ENCODE measurements around the gene FUZ.

FUZ gene

DNA sequence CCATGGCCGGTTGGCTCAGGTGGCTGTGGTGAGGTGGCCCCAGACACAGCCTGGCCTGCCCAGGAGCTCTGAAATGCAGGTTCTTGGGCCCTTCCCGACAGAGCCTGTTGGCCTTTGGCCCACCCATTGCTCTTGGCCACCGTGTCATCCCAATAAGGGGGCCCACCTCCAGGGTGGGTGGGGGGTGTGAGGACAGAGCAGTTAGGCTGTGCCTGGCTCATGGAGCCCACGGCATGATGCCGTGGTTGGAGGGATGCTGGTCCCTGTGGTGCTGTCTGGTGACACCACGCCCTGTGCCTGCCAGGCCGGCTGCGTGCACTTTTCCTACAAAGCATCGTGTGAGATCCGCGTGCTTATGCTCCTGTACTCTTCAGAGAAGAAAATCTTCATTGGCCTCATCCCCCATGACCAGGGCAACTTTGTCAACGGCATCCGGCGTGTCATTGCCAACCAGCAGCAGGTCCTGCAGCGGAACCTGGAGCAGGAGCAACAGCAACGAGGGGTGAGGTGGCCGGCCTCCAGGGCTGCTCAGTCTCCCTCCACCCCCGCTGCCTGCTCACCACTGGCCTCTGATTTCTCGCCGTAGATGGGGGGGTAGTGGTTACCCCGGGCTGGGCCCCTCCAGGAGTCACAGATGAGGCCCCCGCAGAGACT is 46.7 kb upstream of the FUZ start:
- H3K4me3 ChIP-seq (ENCODE audit: low read length) = no peak overlapping the region
- no peak for TF ChIP-seq CTCF (conservative IDR thresholded peaks at IDR 0.05; ENCODE audit: low read length)
- DNase-seq (ENCODE audit: low read depth) = no peak

DNA sequence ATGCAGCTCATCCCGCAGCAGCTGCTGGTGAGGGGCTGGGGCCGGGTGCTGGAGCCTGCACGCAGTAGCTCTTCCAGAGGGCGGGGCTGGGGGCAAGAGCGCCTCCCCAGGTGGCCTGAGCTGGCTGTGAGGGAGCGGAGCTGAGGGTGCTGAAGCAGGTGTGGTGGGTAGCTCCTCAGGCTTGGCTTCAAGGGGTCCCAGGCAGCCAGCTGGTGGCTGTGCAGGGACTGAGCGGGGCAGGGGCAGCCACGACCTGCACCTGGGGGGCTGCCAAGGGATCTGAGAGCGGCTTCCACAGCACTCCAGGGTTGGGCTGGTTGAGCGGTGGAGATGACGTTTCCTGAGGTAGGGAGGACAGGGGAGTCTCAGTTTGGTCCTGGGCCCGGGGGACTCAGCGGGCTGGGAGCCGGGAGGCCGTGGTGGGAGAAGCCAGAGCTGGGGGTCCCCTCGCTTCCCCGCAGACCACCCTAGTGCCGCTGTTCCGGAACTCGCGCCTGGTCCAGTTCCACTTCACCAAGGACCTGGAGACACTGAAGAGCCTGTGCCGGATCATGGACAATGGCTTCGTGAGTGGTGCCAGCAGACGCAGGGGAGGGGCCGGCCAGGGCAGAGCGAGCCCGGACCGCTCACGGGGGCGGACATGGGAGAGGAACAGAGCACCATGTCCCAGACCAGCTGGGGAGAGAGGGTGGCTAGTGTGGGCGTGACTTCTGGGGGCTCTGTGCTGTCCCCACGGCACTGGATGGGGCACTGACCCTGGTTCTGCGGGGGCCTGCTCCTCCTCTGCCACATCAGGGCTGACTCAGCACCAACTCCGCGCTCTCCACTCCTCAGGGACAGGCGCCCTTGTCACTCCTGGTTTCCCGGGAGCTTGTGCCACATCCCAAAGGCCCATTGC is 45.2 kb upstream of the FUZ start:
- TF ChIP-seq CTCF (conservative IDR thresholded peaks at IDR 0.05; ENCODE audit: low read length) = no peak
- no peak overlapping the region for H3K4me3 ChIP-seq (ENCODE audit: low read length)
- no peak for DNase-seq (ENCODE audit: low read depth)

GRCh38 chr19:49857838-49858087 is 44.7 kb upstream of the FUZ start:
- TF ChIP-seq CTCF (conservative IDR thresholded peaks at IDR 0.05; ENCODE audit: low read length) = no peak
- no peak overlapping the region for H3K4me3 ChIP-seq (ENCODE audit: low read length)
- no peak for DNase-seq (ENCODE audit: low read depth)

DNA sequence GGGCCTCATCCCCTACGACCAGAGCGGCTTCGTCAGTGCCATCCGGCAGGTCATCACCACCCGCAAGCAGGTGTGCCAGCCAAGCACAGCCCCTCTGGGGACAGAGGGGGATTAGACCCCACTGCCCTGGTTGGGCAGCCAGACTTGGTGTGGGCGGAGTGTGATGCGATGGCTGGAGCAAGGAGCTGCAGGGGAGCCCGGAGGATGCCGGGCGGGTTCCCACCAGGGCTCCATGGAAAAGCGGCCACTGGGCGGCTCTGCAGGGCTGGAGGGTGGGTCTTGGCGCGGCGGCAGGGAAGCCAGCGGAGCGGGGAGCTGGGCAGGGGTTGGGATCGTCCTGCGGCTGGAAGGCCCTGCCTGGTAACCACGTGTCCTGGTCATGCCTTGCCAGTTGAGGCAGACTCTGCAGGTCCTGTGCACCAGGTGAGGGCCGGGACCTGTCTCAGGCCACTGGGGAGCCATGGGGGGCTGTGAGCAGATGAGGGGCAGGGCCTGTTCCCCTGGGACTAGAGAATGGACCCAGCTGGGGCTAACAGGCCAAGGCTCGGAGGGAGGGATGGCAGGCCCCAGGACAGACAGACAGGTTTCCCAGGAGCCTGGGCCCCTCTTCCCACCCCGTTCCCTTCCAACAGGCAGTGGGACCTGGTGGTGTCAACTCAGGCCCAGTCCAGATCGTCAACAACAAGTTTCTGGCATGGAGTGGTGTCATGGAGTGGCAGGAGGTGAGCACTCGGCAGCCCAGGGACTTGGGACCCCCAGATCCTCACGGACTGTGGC is 44.2 kb upstream of the FUZ start:
- H3K4me3 ChIP-seq (ENCODE audit: low read length) = no peak overlapping the region
- DNase-seq (ENCODE audit: low read depth) = no peak
- no peak for TF ChIP-seq CTCF (conservative IDR thresholded peaks at IDR 0.05; ENCODE audit: low read length)

GRCh38 chr19:49856574-49857021 is 43.5 kb upstream of the FUZ start:
- DNase-seq (ENCODE audit: low read depth) = no peak
- TF ChIP-seq CTCF (conservative IDR thresholded peaks at IDR 0.05; ENCODE audit: low read length) = no peak
- H3K4me3 ChIP-seq (ENCODE audit: low read length) = no peak overlapping the region

DNA sequence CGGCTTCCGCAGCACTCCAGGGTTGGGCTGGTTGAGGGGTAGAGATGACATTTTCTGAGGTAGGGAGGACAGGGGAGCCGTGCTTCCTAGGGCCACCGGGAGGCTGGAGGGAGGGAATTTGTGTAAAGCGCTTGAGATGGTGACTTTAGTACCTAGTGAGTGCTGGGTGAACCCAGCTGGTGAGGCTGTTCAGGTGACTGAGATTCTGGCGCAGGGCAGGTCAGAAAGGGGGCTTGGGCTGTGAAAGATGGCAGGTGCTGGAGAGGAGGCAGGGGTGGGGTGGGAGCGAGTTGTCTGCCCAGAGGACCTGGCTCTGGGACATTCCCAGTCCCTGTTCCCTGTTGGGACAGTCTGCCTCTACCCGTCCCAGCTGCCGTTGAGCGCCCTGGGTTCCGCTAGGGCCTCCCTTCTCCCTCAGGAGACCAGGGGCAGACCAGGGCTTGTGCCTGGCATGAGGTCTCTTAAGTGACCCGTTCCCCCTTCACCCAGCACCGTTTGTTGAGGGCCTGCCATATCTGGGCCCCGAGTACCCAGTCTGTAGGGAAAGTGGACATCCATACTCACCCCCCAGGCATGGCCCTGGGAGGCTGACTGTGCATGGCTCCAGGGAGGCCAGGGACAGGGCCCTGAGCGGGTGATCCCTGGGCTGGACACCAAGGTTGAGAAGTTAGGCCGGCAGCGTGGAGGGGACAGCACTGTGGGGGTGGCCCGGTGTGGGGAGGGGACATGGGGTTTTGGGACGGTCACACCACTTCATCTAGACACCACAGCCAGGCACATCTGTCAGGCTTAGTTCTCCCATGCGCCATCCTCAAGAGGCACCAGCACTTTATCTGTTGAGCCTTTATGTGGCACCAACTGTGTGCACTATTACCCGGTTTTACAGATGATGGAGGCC is 42.8 kb upstream of the FUZ start:
- DNase-seq (ENCODE audit: low read depth) = no peak
- no peak overlapping the region for H3K4me3 ChIP-seq (ENCODE audit: low read length)
- no peak for TF ChIP-seq CTCF (conservative IDR thresholded peaks at IDR 0.05; ENCODE audit: low read length)

Measured in AG10803 (cell line).